ENCODE results near the gene FCER2. TPM values are rescaled to one million over a fixed set of nuclear protein-coding genes. Genes with fewer than 3 reads are reported as not detected.

The FCER2 gene
- total RNA-seq, 1 experiment from 2014 or later, result not detected

DNA sequence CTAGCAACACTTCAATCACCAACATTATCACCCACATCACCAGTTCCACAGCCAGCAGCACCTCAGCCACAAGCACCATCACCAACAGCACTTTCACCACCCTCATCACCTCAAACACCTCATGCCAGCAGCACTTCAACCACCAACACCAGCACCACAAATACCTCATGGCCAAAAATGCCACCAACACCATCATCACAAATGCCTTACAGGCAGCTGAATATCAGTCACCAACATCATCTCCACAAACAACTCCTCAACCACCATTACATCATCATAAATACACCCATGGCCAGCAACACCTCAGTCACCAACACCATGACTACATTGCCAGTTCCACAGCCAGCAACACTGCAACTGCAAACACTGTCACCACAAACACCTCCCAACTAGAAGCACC, 10.4 kb downstream of the FCER2 start:
- H3K4me3 Mint-ChIP-seq, result no peak overlapping the region
- no peaks in the 10 kb centered on the region for H3K27me3 ChIP-seq (ENCODE audit: insufficient read depth, low read length)
- H2BK5ac ChIP-seq (ENCODE audit: insufficient read length, low read length), result no peak overlapping the region
- H3K36me3 Mint-ChIP-seq (ENCODE audit: insufficient read depth in 1 of 3, low read depth in 3 of 3), result no peaks in the 10 kb centered on the region
- no peak overlapping the region for H3K56ac ChIP-seq (ENCODE audit: insufficient read length, low read depth, low read length)
- no peak overlapping the region for H2BK120ac ChIP-seq (ENCODE audit: low read depth, low read length, poor library complexity, severe bottlenecking)
- H3K27ac Mint-ChIP-seq, result no peak overlapping the region
- no peak overlapping the region for H3K4me2 ChIP-seq (ENCODE audit: insufficient read depth, insufficient read length, low read length)
- no peak overlapping the region for H2BK15ac ChIP-seq (ENCODE audit: low read depth, low read length)
- H4K5ac ChIP-seq (ENCODE audit: insufficient read length, low read depth, low read length), result no peak overlapping the region
- H3K9me3 Mint-ChIP-seq, result no peaks in the 10 kb centered on the region
- peaks cover 2% of the 10 kb centered on the region for H4K20me1 ChIP-seq (ENCODE audit: control insufficient read depth, insufficient read depth, insufficient read length)
- TF ChIP-seq, protein P1, sequence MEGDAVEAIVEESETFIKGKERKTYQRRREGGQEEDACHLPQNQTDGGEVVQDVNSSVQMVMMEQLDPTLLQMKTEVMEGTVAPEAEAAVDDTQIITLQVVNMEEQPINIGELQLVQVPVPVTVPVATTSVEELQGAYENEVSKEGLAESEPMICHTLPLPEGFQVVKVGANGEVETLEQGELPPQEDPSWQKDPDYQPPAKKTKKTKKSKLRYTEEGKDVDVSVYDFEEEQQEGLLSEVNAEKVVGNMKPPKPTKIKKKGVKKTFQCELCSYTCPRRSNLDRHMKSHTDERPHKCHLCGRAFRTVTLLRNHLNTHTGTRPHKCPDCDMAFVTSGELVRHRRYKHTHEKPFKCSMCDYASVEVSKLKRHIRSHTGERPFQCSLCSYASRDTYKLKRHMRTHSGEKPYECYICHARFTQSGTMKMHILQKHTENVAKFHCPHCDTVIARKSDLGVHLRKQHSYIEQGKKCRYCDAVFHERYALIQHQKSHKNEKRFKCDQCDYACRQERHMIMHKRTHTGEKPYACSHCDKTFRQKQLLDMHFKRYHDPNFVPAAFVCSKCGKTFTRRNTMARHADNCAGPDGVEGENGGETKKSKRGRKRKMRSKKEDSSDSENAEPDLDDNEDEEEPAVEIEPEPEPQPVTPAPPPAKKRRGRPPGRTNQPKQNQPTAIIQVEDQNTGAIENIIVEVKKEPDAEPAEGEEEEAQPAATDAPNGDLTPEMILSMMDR (conservative IDR thresholded peaks at IDR 0.05), result no peak
- H2BK20ac ChIP-seq (ENCODE audit: low read depth, low read length, poor library complexity, severe bottlenecking), result no peak overlapping the region
- H2AK5ac ChIP-seq (ENCODE audit: insufficient read length, low read length), result no peak overlapping the region
- no peak for DNase-seq
- H3T11ph ChIP-seq (ENCODE audit: low read length), result no peak overlapping the region
- H3K4me1 Mint-ChIP-seq, result peaks cover 0 to under 1% of the 10 kb centered on the region in 2 experiments; a peak in 1 of 4 replicates
- no peaks in the 10 kb centered on the region for H3K79me1 ChIP-seq (ENCODE audit: insufficient read depth, low read depth, low read length, poor library complexity, severe bottlenecking)
- no peak overlapping the region for H3K18ac ChIP-seq (ENCODE audit: insufficient read length, low read depth, low read length)
- no peak overlapping the region for H3K27ac ChIP-seq (ENCODE audit: insufficient read length, low read depth, low read length)
- no peak overlapping the region for H3K4ac ChIP-seq (ENCODE audit: low read depth, low read length)
- H3K27me3 Mint-ChIP-seq (ENCODE audit: low read depth), result peaks cover 19% of the 10 kb centered on the region
- H4K8ac ChIP-seq (replicated peaks; ENCODE audit: insufficient read length, low read depth, low read length), result no peak overlapping the region
- no peaks in the 10 kb centered on the region for H3K4me1 ChIP-seq (ENCODE audit: insufficient read depth, low read length)
- no peak overlapping the region for H3K14ac ChIP-seq (ENCODE audit: insufficient read depth, low read length)
- H3K9ac ChIP-seq (ENCODE audit: extremely low read depth, insufficient read length, low read length), result no peak overlapping the region
- H2AFZ ChIP-seq (ENCODE audit: low read length), result no peak overlapping the region
- no peaks in the 10 kb centered on the region for H3K79me2 ChIP-seq (ENCODE audit: insufficient read depth, low read length)
- no peaks in the 10 kb centered on the region for H3K9me3 ChIP-seq (ENCODE audit: control insufficient read depth, low read depth, low read length)
- H2BK12ac ChIP-seq (ENCODE audit: insufficient read length, low read depth, low read length), result no peak overlapping the region
- no peaks in the 10 kb centered on the region for H3K23me2 ChIP-seq (ENCODE audit: insufficient read length, low read depth, low read length, poor library complexity, severe bottlenecking)
- no peak overlapping the region for H4K91ac ChIP-seq (ENCODE audit: insufficient read length, low read depth, low read length)
- no peak overlapping the region for H3K23ac ChIP-seq (ENCODE audit: insufficient read length, low read depth, low read length)
